ENCODE results near the gene SLC2A1.

DNA sequence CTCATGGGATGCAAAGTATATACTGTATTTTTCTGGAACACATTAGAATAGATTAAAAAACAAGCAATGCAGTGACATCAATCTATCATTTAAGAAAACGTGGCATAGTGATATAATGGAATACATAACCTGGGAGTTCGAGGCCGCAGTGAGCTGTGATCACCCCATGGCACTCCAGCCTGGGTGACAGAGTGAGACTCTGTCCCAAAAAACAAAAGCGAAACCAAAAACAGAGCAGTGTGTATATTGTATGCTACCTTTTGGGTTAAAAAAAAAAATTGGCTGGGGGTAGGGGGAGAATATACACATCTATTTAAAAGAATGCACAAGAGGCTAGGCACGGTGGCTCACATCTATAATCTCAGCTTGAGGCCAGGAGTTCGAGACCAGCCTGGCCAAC is 13.5 kb downstream of the SLC2A1 start:
- TF ChIP-seq ZBTB1 (tag by site-specific recombination; IDR thresholded peaks at IDR 0.05) (no peak), SP7 (tag by site-specific recombination; IDR thresholded peaks at IDR 0.05) (no peak), KLF1 (tag by site-specific recombination; IDR thresholded peaks at IDR 0.05) (no peak), YY1 (tag by site-specific recombination; IDR thresholded peaks at IDR 0.05) (no peak), ZNF155 (tag by site-specific recombination; IDR thresholded peaks at IDR 0.05) (no peak), ZNF768 (tag by site-specific recombination; IDR thresholded peaks at IDR 0.05) (no peak)
- TF ChIP-seq, protein P1, sequence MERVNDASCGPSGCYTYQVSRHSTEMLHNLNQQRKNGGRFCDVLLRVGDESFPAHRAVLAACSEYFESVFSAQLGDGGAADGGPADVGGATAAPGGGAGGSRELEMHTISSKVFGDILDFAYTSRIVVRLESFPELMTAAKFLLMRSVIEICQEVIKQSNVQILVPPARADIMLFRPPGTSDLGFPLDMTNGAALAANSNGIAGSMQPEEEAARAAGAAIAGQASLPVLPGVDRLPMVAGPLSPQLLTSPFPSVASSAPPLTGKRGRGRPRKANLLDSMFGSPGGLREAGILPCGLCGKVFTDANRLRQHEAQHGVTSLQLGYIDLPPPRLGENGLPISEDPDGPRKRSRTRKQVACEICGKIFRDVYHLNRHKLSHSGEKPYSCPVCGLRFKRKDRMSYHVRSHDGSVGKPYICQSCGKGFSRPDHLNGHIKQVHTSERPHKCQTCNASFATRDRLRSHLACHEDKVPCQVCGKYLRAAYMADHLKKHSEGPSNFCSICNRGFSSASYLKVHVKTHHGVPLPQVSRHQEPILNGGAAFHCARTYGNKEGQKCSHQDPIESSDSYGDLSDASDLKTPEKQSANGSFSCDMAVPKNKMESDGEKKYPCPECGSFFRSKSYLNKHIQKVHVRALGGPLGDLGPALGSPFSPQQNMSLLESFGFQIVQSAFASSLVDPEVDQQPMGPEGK (tag by site-specific recombination; IDR thresholded peaks at IDR 0.05): no peak
